ENCODE measurements around the gene SOX14.

Gene SOX14

DNA sequence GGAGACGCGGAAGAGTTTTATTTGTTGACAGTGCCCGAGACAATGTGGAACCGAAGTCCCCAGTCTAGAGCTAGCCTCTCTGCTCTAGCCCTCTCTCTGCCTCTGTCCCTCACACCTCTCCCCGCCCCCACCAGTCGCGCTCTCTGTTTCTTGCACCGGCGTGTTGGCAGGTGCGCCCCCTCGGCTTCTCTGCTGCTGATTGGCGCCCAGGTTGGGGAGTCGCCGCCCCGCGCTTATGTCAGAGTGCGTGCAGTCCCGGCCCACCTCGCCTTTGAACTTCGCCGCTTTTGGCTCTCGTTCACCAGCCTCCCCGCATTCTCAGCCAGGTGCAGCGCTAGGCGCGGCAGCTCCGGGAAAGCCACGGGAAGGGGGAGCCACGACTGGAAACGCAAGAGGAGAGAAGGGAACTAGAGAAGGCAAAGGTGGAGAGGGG lies at the start of gene SOX14:
TSS of gene SOX14 (plus strand) at position 315 of the 433 bp plus-strand sequence. CDS start 470 bp downstream, outside the sequence.
- no peak for DNase-seq

- no peak for DNase-seq
Measured at GRCh38 chr3:137714551-137714950, 49.6 kb upstream of the SOX14 start.

GRCh38 chr3:137724240-137724639 lies 39.9 kb upstream of the SOX14 start:
- no peak for DNase-seq

- DNase-seq = no peak
Measured at GRCh38 chr3:137737208-137737607, 26.9 kb upstream of the SOX14 start.

DNA sequence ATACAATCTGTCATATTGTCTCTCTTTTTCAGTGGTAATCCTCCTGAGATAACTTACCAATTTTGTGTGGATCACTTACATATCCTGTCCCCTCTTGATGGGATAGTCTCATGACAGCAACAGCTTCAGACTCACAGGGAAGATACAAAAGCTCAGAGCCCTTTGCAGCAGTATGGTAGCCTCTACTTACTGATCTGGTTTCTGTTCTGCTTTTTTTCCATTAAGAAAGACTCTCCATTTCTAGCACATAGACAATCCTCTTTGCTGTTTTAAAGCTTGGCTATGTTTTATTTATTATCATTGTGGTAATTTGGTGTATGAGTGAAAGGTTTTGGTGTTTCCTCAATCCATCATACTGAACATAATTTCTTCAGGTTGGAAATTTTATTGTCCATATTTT lies 25.4 kb upstream of the SOX14 start:
- DNase-seq = no peak

- no peak for DNase-seq
Measured at GRCh38 chr3:137743608-137744007, 20.5 kb upstream of the SOX14 start.

- no peak for DNase-seq
Measured at GRCh38 chr3:137746808-137747207, 17.3 kb upstream of the SOX14 start.

- DNase-seq = no peak
Measured at GRCh38 chr3:137759505-137759904, 4.6 kb upstream of the SOX14 start.

DNA sequence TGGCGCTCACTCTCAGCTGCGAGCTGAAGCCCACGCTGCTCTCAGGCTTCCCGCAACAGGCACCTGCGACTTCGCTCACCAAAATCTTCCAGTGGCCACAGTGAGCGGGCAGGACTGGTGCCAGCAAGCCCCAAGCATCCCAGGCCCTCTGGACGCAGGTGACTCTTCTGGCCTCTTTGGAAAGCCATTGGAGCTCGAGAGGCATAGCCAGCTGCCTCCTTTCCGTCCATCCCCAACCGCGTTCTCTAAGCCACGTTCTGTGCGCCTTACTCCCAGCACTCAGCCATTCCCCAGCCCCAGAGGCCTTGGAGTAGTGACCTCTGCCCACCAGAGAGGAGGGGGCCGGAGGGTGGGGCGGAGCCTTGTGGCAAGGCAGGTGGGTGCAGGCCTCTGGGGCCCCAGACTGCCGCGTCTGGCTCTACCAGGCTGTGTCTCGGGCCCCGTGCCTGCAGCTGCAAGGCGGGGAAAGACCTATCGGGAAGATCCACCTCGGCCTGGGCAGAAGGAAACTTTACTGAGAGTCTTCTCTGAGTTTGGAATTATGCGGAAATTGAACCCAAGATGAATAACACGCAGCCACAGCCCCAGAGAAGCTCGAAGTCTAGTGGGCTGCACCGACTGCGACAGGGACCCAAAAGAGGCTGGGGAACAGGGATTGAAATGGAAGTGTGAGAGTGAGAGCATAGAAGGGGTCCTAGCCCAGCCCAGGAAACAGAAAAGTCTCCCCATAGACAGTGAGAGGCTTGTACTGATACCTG lies 3.6 kb upstream of the SOX14 start:
- DNase-seq = no peak

- no peak for DNase-seq
Measured at GRCh38 chr3:137761099-137761562, 3.0 kb upstream of the SOX14 start.

DNA sequence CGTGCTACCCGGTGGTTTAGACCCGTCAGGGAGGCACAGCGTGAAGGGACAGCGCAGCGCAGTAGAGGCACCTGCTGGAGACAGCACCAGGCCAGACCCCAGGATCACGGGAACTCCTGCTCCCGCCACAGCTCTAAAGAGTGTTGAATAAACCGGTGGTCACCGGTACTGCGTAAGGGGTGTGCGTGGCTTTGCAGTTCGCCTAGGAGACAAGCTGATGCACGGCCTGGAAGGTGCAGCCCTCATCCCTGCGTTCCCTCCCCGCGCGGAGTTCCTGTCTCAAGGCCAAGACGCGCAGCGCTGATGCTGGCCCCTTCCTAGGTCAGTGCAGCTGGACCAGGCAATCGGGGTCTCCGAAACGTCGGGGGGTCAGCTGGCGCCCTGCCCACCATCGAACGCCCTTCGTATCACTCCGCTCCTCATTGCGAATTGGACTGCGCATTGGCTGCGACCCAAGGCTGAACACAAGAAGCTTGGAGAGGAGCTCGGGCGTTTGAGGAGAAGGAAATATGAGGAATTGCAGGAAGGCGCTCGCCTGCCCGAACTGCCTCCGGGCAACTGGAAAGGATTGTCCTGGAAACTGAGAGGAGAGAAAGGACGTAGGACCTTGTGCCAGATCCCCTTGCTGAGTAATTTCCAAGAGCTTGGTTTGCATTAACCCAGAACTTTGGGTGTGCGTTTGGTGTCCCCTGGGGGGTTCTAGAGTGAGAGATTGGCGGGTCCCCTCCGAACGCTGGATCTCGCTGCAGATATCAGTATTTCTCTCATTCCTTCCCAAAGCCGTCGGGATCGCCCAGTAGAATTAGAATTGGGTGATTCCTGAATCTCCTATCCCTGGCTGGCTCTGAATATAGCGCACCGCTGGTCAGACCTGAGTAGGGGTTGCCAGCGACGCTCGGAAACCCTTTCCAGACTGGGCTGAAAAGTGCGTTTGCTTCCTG lies 2.3 kb upstream of the SOX14 start:
- DNase-seq = no peak

- no peak for DNase-seq
Measured at GRCh38 chr3:137762674-137763593, 1.2 kb upstream of the SOX14 start.

- DNase-seq = no peak
Measured at GRCh38 chr3:137763594-137763938, 549 bp upstream of the SOX14 start.

- no peak for DNase-seq
Measured at GRCh38 chr3:137764563-137765309, 621 bp downstream of the SOX14 start.

GRCh38 chr3:137765310-137766033 lies 1.4 kb downstream of the SOX14 start:
- no peak for DNase-seq

DNA sequence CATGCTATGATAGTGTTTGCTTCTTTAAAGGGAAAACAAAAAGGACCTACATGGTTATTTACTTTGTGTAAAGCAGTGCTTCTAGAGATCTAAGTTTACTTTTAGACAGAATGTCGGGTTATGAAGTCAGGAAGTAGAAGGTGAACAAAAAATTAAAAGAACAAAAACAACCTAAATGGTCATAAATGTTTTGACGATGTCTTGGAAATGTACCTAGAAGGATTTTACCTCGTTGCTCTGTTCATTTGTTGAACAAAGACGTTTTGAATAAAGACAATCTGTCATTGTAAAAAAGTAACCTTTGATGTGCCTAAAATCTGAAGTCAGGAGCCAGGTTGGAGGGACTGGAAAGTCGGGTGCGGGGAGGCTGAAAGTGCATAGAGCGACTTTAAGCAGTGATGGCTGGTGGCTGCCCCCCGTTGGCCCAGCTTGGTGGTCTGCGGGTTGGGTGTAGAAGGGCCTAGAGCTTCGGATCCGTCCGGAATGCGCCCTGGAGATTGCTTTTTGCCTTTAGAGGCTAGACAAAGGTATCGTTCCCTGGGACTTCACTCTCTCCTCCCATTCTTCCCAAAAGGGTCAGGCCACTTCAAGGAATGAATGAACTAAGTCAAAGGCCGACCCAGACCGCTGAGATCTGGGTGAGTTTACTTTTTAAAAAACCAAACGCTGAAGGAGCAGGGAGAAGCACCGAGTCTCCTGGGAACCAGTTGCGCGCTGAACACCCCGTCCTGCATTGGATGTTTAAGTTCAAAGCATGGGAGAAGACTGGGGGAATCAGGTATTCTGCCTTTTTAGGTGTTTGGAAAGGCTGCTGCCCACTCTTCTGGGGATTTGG lies 2.1 kb downstream of the SOX14 start:
- DNase-seq = no peak

GRCh38 chr3:137766876-137767537 lies 2.9 kb downstream of the SOX14 start:
- no peak for DNase-seq

- no peak for DNase-seq
Measured at GRCh38 chr3:137767538-137768360, 3.6 kb downstream of the SOX14 start.

Measured in SHP77 (cell line).